ENCODE results near the gene DLGAP3. TPM values are rescaled to one million over a fixed set of nuclear protein-coding genes. Genes with fewer than 3 reads are reported as not detected.

Gene DLGAP3
- total and polyA plus RNA-seq, 4 donors, result 0.05 to 0.19 (median 0.08) TPM

DNA sequence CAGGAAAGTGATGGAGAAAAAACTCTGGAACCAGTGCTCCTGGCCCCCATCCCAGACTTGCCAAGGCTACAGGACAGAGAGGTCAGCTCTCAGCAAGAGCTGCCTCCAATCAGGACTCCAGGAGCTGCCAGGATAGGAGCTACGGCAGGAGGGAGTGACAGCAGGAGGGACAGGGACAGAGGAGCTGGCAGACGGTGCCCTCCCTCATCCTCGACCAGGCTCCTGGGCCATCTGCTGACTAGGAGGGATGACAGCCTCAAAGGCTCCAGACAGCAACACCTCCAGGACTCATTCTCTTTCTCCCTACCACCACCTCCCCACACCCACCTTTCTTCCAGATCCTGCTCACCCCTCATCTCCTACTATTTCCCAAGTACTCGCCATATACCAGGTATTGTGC, 22.7 kb downstream of the DLGAP3 start (continued):
- TF ChIP-seq, protein P1, sequence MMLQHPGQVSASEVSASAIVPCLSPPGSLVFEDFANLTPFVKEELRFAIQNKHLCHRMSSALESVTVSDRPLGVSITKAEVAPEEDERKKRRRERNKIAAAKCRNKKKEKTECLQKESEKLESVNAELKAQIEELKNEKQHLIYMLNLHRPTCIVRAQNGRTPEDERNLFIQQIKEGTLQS (IDR thresholded peaks at IDR 0.05), result no peak
- TF ChIP-seq, protein P2, sequence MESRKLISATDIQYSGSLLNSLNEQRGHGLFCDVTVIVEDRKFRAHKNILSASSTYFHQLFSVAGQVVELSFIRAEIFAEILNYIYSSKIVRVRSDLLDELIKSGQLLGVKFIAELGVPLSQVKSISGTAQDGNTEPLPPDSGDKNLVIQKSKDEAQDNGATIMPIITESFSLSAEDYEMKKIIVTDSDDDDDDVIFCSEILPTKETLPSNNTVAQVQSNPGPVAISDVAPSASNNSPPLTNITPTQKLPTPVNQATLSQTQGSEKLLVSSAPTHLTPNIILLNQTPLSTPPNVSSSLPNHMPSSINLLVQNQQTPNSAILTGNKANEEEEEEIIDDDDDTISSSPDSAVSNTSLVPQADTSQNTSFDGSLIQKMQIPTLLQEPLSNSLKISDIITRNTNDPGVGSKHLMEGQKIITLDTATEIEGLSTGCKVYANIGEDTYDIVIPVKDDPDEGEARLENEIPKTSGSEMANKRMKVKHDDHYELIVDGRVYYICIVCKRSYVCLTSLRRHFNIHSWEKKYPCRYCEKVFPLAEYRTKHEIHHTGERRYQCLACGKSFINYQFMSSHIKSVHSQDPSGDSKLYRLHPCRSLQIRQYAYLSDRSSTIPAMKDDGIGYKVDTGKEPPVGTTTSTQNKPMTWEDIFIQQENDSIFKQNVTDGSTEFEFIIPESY (IDR thresholded peaks at IDR 0.05), result no peak
- no peak for TF ChIP-seq GABPA (IDR thresholded peaks at IDR 0.05 in 1 of 2, conservative IDR thresholded peaks at IDR 0.05 in 1 of 2)
- TF ChIP-seq, protein P3, sequence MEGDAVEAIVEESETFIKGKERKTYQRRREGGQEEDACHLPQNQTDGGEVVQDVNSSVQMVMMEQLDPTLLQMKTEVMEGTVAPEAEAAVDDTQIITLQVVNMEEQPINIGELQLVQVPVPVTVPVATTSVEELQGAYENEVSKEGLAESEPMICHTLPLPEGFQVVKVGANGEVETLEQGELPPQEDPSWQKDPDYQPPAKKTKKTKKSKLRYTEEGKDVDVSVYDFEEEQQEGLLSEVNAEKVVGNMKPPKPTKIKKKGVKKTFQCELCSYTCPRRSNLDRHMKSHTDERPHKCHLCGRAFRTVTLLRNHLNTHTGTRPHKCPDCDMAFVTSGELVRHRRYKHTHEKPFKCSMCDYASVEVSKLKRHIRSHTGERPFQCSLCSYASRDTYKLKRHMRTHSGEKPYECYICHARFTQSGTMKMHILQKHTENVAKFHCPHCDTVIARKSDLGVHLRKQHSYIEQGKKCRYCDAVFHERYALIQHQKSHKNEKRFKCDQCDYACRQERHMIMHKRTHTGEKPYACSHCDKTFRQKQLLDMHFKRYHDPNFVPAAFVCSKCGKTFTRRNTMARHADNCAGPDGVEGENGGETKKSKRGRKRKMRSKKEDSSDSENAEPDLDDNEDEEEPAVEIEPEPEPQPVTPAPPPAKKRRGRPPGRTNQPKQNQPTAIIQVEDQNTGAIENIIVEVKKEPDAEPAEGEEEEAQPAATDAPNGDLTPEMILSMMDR (IDR thresholded peaks at IDR 0.05; ENCODE audit: low read depth, low read length, missing input control), result no peak
- no peak for TF ChIP-seq EGR1 (IDR thresholded peaks at IDR 0.05; ENCODE audit: low read depth in 2 of 2)

DNA sequence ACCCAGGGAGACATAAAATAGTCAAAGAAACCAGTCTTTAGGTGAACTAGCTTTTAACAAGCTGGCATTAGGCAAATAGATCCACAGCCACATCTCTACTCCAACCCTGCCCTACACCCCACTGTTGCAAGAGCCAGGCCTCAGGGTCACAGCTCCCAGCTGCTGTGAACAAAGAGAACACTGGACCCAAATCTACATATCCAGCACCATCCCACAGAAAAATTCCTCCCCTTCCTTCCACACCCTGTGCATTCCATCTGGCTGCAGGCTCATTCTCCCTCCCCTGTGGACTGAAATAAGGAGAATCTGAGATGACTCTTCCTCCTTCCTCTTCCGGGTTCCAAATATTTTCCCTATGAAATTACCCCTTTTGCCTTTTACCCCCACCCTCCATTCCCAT, 23.2 kb downstream of the DLGAP3 start:
- Histone ChIP-seq H3K4me3 (ENCODE audit: low read depth in 1 of 3, low read length in 3 of 3) (no peak overlapping the region), H3K9ac (ENCODE audit: low read depth in 1 of 2, low read length in 2 of 2) (no peak overlapping the region), H3K9me3 (ENCODE audit: control insufficient read depth in 4 of 4, low read length in 3 of 4) (no peaks in the 10 kb centered on the region), H3K27ac (ENCODE audit: low read depth in 1 of 2, low read length in 2 of 2) (no peak overlapping the region), H3K36me3 (ENCODE audit: control insufficient read depth in 4 of 4, insufficient read depth in 3 of 4, low read depth in 1 of 4, low read length in 3 of 4) (no peaks in the 10 kb centered on the region), H3K27me3 (ENCODE audit: control insufficient read depth in 4 of 4, insufficient read depth in 4 of 4, low read length in 3 of 4) (peaks cover 0 to 5% (median 0%) of the 10 kb centered on the region in 4 donors), H3K4me1 (ENCODE audit: control insufficient read depth in 4 of 4, insufficient read depth in 4 of 4, low read length in 3 of 4) (no peaks in the 10 kb centered on the region)
- TF ChIP-seq, protein P3 (IDR thresholded peaks at IDR 0.05; ENCODE audit: low read depth, low read length, missing input control), result no peak
- TF ChIP-seq, protein P4, sequence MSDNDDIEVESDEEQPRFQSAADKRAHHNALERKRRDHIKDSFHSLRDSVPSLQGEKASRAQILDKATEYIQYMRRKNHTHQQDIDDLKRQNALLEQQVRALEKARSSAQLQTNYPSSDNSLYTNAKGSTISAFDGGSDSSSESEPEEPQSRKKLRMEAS (IDR thresholded peaks at IDR 0.05), result no peak
- TF ChIP-seq EGR1 (IDR thresholded peaks at IDR 0.05; ENCODE audit: low read depth in 2 of 2) (no peak), SP1 (IDR thresholded peaks at IDR 0.05) (no peak), HNF4A (conservative IDR thresholded peaks at IDR 0.05) (no peak), JUND (IDR thresholded peaks at IDR 0.05) (no peak), YY1 (IDR thresholded peaks at IDR 0.05) (no peak), HNF4G (IDR thresholded peaks at IDR 0.05) (no peak), FOXA1 (IDR thresholded peaks at IDR 0.05) (no peak), NR2F2 (IDR thresholded peaks at IDR 0.05) (no peak), TAF1 (conservative IDR thresholded peaks at IDR 0.05) (no peak), RXRA (IDR thresholded peaks at IDR 0.05) (no peak), RAD21 (IDR thresholded peaks at IDR 0.05) (no peak)
- TF ChIP-seq, protein P1 (IDR thresholded peaks at IDR 0.05), result no peak
- TF ChIP-seq, protein P2 (IDR thresholded peaks at IDR 0.05), result no peak
- no peak for DNase-seq (ENCODE audit: low spot score)
- 79% methylated on average over 1 of the region's 1 CpG for WGBS

Data from liver (tissue), 9 donors.